T1000 (cell line): ENCODE data around the gene ZNF568.

Experiments
- DNase-seq: peaks from one replicate; lab custom pipeline; 2025; ENCODE audit warnings: mixed read lengths; lab: John Stamatoyannopoulos, UW

ZNF568 gene

GRCh38 chr19:36915992-36916830 lies at the start of gene ZNF568, which contains the start of gene ZNF829:
Gene ZNF568 (plus strand): TSS chr19:36916332. CDS start chr19:36922771, 6,439 bp downstream.
Gene ZNF829 (minus strand): TSS chr19:36916291. CDS start chr19:36915167, 1,124 bp downstream.
- DNase-seq: peak; percentile 93

GRCh38 chr19:36876993-36877938 lies 38.9 kb upstream of the ZNF568 start:
- no peak for DNase-seq

GRCh38 chr19:36891768-36892357 lies 24.3 kb upstream of the ZNF568 start:
- DNase-seq: no peak

GRCh38 chr19:36894849-36895383 lies 21.2 kb upstream of the ZNF568 start:
- no peak for DNase-seq

- no peak for DNase-seq
Measured at GRCh38 chr19:36898422-36898821, 17.7 kb upstream of the ZNF568 start.

- DNase-seq: no peak
Measured at GRCh38 chr19:36916991-36917390, 859 bp downstream of the ZNF568 start.

GRCh38 chr19:36918090-36918489 lies 2.0 kb downstream of the ZNF568 start:
- DNase-seq: no peak

GRCh38 chr19:36931684-36932083 lies 15.6 kb downstream of the ZNF568 start:
- no peak for DNase-seq

- DNase-seq: no peak
Measured at GRCh38 chr19:36939153-36939552, 23.0 kb downstream of the ZNF568 start.

GRCh38 chr19:36950335-36951119 lies 34.4 kb downstream of the ZNF568 start:
- no peak for DNase-seq

- no peak for DNase-seq
Measured at GRCh38 chr19:36962346-36962745, 46.2 kb downstream of the ZNF568 start.

GRCh38 chr19:36963280-36963679 lies 47.1 kb downstream of the ZNF568 start:
- DNase-seq: no peak

- no peak for DNase-seq
Measured at GRCh38 chr19:36972571-36972970, 56.4 kb downstream of the ZNF568 start.

GRCh38 chr19:36973021-36973843 lies 57.1 kb downstream of the ZNF568 start:
- DNase-seq: peak; percentile 81

- no peak for DNase-seq
Measured at GRCh38 chr19:36973844-36974195, 57.7 kb downstream of the ZNF568 start.

GRCh38 chr19:36986131-36986530 lies 70.0 kb downstream of the ZNF568 start:
- DNase-seq: no peak

- DNase-seq: no peak
Measured at GRCh38 chr19:36986601-36987000, 70.5 kb downstream of the ZNF568 start.

- no peak for DNase-seq
Measured at GRCh38 chr19:36987091-36987490, 71.0 kb downstream of the ZNF568 start.

GRCh38 chr19:36997152-36997842 lies 81.2 kb downstream of the ZNF568 start:
- no peak for DNase-seq

- no peak for DNase-seq
Measured at GRCh38 chr19:36997843-36998235, 81.7 kb downstream of the ZNF568 start.
